ENCODE measurements around the gene EIF4G3. TPM values are rescaled to one million over a fixed set of nuclear protein-coding genes. Genes with fewer than 3 reads are reported as not detected.

EIF4G3 gene
- total and polyA plus RNA-seq, 2 donors (not counting 3 experiments of a cell fraction or from before 2014, with no cell fraction given): 40.7 to 78.5 TPM

DNA sequence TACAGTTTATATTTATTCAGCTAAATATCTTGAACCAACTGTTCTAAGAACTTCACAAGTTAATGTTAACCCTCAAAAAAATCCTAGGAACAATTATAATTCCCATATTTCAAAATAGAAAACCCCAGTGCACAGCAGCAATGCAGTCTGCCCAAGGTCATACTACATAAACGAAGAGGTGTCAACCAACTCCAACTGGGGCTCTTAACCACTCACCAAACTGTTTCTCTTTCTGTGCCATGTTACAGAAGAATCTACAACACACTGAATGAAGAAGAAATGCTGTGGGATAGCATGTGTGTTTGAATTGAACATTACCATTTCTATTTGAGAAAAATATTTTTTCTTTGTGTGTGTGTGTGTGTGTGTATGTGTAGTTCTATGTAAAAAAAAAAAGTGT lies 35.7 kb downstream of the EIF4G3 start:
- Histone ChIP-seq H3K9me1 (replicated peaks; ENCODE audit: control insufficient read depth, extremely low read depth, insufficient read depth, low read length) (no peaks in the 10 kb centered on the region), H2AFZ (ENCODE audit: low read depth, low read length) (no peak overlapping the region), H3K9ac (replicated peaks; ENCODE audit: extremely low read depth, insufficient read depth, low read length) (no peak overlapping the region), H3K27me3 (ENCODE audit: control insufficient read depth in 2 of 2, insufficient read depth in 2 of 2, low read length in 2 of 2) (no peaks in the 10 kb centered on the region), H3K4me3 (replicated peaks in 1 of 3; ENCODE audit: insufficient read depth in 1 of 3, low read depth in 1 of 3, low read length in 3 of 3) (no peak overlapping the region), H3K4me1 (ENCODE audit: control insufficient read depth, extremely low read depth, insufficient read depth, low read length) (no peaks in the 10 kb centered on the region), H3K27ac (ENCODE audit: insufficient read depth, low read depth, low read length) (no peak overlapping the region), H3K79me2 (ENCODE audit: control insufficient read depth, insufficient read depth, low read length) (peaks cover 61% of the 10 kb centered on the region), H4K20me1 (replicated peaks; ENCODE audit: control insufficient read depth, extremely low read depth, insufficient read depth, low read length) (peaks cover 2% of the 10 kb centered on the region), H3K9me3 (replicated peaks; ENCODE audit: control insufficient read depth, insufficient read depth, low read length) (no peaks in the 10 kb centered on the region), H3K4me2 (ENCODE audit: insufficient read depth, low read length) (no peak overlapping the region), H3K36me3 (ENCODE audit: control insufficient read depth in 2 of 2, extremely low read depth in 1 of 2, insufficient read depth in 2 of 2, low read length in 2 of 2) (peaks cover 0 to 3% of the 10 kb centered on the region in 2 experiments)
- no TSS peak for BruUV-seq (replicated peaks)
- FAIRE-seq (no peak), DNase-seq (ENCODE audit: low read depth, low spot score) (no peak)
- intact Hi-C loops (cut with micrococcal nuclease) (no loop called here), dilution Hi-C loops (cut with MboI; ENCODE audit: extremely low pct_ligation_motif_present, low sequenced_read_pairs) (no loop called here)
- ChIA-PET POLR2A (no interaction called here), CTCF (interaction anchor here (0.6 kb wide), 1 partner anchor 64 kb away, joined by 3 read pairs; no protein-coding TSS in a partner anchor)
- TF ChIP-seq, protein P1, sequence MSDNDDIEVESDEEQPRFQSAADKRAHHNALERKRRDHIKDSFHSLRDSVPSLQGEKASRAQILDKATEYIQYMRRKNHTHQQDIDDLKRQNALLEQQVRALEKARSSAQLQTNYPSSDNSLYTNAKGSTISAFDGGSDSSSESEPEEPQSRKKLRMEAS (IDR thresholded peaks at IDR 0.05; ENCODE audit: insufficient read depth, insufficient read length): no peak
- TF ChIP-seq FOS (IDR thresholded peaks at IDR 0.05; ENCODE audit: borderline replicate concordance, insufficient read depth, low read length): no peak
- TF ChIP-seq POLR2AphosphoS5 (IDR thresholded peaks at IDR 0.05; ENCODE audit: insufficient read depth, low read depth, low read length): no peak
- TF ChIP-seq, protein P2, sequence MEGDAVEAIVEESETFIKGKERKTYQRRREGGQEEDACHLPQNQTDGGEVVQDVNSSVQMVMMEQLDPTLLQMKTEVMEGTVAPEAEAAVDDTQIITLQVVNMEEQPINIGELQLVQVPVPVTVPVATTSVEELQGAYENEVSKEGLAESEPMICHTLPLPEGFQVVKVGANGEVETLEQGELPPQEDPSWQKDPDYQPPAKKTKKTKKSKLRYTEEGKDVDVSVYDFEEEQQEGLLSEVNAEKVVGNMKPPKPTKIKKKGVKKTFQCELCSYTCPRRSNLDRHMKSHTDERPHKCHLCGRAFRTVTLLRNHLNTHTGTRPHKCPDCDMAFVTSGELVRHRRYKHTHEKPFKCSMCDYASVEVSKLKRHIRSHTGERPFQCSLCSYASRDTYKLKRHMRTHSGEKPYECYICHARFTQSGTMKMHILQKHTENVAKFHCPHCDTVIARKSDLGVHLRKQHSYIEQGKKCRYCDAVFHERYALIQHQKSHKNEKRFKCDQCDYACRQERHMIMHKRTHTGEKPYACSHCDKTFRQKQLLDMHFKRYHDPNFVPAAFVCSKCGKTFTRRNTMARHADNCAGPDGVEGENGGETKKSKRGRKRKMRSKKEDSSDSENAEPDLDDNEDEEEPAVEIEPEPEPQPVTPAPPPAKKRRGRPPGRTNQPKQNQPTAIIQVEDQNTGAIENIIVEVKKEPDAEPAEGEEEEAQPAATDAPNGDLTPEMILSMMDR (IDR thresholded peaks at IDR 0.05; ENCODE audit: extremely low read depth in 1 of 2, insufficient read depth in 1 of 2, low read depth in 1 of 2, low read length in 2 of 2): no peak
- no peak for TF ChIP-seq EZH2 (IDR thresholded peaks at IDR 0.05; ENCODE audit: borderline replicate concordance, low read depth, low read length, severe bottlenecking)
- TF ChIP-seq JUN (IDR thresholded peaks at IDR 0.05; ENCODE audit: borderline replicate concordance, insufficient read depth, insufficient read length, low read depth): no peak
- no peak for TF ChIP-seq POLR2A (IDR thresholded peaks at IDR 0.05; ENCODE audit: low read depth, low read length)
- no peak for TF ChIP-seq GATA2 (IDR thresholded peaks at IDR 0.05; ENCODE audit: insufficient read depth, insufficient read length, low read depth, low read length)
- no peak for TF ChIP-seq MYC (IDR thresholded peaks at IDR 0.05; ENCODE audit: low read depth, low read length)

Data from endothelial cell of umbilical vein (primary cell).